ENCODE results near the gene KLF1. TPM values are rescaled to one million over a fixed set of nuclear protein-coding genes. Genes with fewer than 3 reads are reported as not detected.

KLF1 gene
- total and polyA plus RNA-seq, 2 donors (not counting 1 experiment from before 2014, with no cell fraction given), result not detected

DNA sequence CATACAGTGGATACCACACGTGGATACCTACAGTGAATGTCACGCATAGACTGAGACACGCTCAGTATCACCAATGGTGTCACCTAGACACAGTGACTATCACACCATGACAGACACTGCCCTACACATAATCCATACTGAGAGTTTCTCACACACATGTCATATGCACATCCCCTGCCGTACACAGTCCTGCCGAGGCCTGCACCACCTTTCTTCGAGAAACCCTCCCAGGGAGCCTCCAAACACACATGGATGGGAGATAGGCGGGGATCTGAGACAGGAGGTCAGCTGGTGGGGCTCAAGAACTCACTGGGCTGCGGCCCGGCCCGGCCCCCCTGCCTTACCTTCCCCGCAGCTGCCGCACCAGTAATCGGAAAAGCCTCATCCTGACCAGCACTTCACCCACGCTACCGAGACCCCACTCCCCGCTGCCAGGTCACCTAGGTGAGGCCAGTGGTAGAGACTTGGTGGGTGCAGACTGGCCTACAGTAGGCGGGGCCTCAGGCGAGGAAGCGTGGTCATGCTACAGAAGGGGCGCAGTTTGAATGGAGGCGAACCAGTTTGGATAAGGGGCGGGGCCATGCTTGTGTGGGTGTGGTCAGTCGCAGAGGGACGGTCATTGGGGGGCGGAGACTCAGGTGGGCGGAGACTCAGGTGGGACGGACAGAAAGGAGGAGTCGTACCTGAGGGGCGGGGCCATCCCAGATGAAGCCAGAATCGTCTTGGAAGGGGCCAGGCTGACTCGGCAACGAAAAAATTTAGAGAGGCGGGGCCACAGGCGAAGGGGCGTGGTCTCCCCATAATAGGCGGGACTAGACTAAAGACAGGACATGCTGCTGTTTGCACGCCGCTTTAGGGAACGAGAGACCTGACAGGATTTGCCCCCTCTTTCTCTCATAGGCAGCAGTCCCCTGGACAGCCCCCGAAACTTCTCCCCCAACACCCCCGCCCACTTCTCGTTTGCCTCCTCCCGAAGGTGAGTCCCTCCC, 46.6 kb downstream of the KLF1 start:
- Histone ChIP-seq H2AFZ (ENCODE audit: low read length) (no peak overlapping the region), H3K36me3 (ENCODE audit: control insufficient read depth, insufficient read depth, low read length) (no peaks in the 10 kb centered on the region), H3K27me3 (ENCODE audit: control insufficient read depth, insufficient read depth, low read length) (peaks cover 52% of the 10 kb centered on the region), H4K20me1 (ENCODE audit: control insufficient read depth, extremely low read depth, insufficient read depth, low read length) (no peaks in the 10 kb centered on the region), H3K9me3 (ENCODE audit: control insufficient read depth, insufficient read depth, low read depth, low read length) (no peaks in the 10 kb centered on the region), H3K4me2 (ENCODE audit: extremely low read depth, insufficient read depth, low read length) (peak overlapping the region; percentile 7), H3K79me2 (ENCODE audit: control insufficient read depth, insufficient read depth, low read length) (no peaks in the 10 kb centered on the region), H3K4me1 (ENCODE audit: control insufficient read depth, extremely low read depth, insufficient read depth, low read length) (peaks cover 3% of the 10 kb centered on the region), H3K4me3 (replicated peaks in 1 of 4; ENCODE audit: control extremely low read depth in 1 of 4, insufficient read depth in 1 of 4, low read depth in 3 of 4, low read length in 4 of 4) (peak overlapping the region in 2 of 4 experiments; percentile 1 to 32), H3K9ac (ENCODE audit: insufficient read depth, low read length) (no peak overlapping the region), H3K27ac (ENCODE audit: insufficient read depth, low read length) (no peak overlapping the region)
- peak; percentile 47 to 62 for DNase-seq (ENCODE audit: low read depth in 2 of 2)
- TF ChIP-seq, protein P1, sequence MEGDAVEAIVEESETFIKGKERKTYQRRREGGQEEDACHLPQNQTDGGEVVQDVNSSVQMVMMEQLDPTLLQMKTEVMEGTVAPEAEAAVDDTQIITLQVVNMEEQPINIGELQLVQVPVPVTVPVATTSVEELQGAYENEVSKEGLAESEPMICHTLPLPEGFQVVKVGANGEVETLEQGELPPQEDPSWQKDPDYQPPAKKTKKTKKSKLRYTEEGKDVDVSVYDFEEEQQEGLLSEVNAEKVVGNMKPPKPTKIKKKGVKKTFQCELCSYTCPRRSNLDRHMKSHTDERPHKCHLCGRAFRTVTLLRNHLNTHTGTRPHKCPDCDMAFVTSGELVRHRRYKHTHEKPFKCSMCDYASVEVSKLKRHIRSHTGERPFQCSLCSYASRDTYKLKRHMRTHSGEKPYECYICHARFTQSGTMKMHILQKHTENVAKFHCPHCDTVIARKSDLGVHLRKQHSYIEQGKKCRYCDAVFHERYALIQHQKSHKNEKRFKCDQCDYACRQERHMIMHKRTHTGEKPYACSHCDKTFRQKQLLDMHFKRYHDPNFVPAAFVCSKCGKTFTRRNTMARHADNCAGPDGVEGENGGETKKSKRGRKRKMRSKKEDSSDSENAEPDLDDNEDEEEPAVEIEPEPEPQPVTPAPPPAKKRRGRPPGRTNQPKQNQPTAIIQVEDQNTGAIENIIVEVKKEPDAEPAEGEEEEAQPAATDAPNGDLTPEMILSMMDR (conservative IDR thresholded peaks at IDR 0.05 in 1 of 2, IDR thresholded peaks at IDR 0.05 in 1 of 2; ENCODE audit: low read depth in 1 of 2, low read length in 2 of 2), result no peak
- no peak for TF ChIP-seq EZH2 (IDR thresholded peaks at IDR 0.05; ENCODE audit: low read length, missing control alignments)

DNA sequence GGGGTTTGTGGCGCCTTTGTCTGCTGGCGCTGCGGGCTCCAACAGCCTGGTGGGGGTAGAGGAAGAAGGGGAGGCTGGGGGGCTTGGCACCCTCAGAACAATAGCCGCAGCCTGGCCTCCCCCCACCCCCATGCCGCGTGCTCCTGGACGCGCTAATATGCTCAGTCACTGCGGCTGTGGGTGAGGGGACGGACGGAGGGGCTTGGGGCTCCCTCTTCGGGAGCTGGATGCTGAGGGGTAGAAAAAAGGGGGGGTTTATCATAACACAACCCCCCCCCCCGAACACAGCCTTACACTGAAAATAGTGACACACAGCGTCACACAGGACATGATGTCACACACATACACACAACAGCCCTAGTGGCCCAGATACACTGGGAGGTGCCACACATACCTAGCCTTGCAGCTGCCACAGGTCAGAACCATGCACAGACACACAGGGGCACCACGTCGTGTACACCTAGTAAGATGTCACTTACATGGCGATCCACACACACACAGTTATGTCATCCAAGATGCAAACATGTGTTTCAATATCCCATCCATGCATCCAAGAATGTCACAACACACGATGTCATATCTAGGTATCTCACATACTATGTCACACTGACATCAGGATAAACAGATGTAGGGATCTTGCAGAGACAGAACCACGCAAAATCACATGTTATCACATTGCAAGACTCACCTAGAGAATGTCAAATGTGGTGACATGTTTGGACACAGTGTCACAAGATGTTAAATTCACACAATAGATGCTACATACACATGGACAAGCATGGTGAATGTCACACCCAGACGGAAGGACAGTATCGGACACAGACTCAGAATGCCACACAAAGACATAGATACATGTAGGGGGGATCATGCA, 47.9 kb downstream of the KLF1 start:
- Histone ChIP-seq H3K27me3 (ENCODE audit: control insufficient read depth, insufficient read depth, low read length) (peaks cover 64% of the 10 kb centered on the region), H3K79me2 (ENCODE audit: control insufficient read depth, insufficient read depth, low read length) (no peaks in the 10 kb centered on the region), H4K20me1 (ENCODE audit: control insufficient read depth, extremely low read depth, insufficient read depth, low read length) (no peaks in the 10 kb centered on the region), H3K9ac (ENCODE audit: insufficient read depth, low read length) (no peak overlapping the region), H3K4me2 (ENCODE audit: extremely low read depth, insufficient read depth, low read length) (no peak overlapping the region), H3K36me3 (ENCODE audit: control insufficient read depth, insufficient read depth, low read length) (no peaks in the 10 kb centered on the region), H3K27ac (ENCODE audit: insufficient read depth, low read length) (no peak overlapping the region), H3K9me3 (ENCODE audit: control insufficient read depth, insufficient read depth, low read depth, low read length) (no peaks in the 10 kb centered on the region), H3K4me1 (ENCODE audit: control insufficient read depth, extremely low read depth, insufficient read depth, low read length) (peaks cover 3% of the 10 kb centered on the region), H3K4me3 (replicated peaks in 1 of 4; ENCODE audit: control extremely low read depth in 1 of 4, insufficient read depth in 1 of 4, low read depth in 3 of 4, low read length in 4 of 4) (no peak overlapping the region), H2AFZ (ENCODE audit: low read length) (no peak overlapping the region)
- peak; percentile 89 for TF ChIP-seq EZH2 (IDR thresholded peaks at IDR 0.05; ENCODE audit: low read length, missing control alignments)
- TF ChIP-seq, protein P1 (conservative IDR thresholded peaks at IDR 0.05 in 1 of 2, IDR thresholded peaks at IDR 0.05 in 1 of 2; ENCODE audit: low read depth in 1 of 2, low read length in 2 of 2), result no peak
- DNase-seq (ENCODE audit: low read depth in 2 of 2), result no peak
